Measurements from ENCODE around the gene NR6A1.

Gene NR6A1

DNA sequence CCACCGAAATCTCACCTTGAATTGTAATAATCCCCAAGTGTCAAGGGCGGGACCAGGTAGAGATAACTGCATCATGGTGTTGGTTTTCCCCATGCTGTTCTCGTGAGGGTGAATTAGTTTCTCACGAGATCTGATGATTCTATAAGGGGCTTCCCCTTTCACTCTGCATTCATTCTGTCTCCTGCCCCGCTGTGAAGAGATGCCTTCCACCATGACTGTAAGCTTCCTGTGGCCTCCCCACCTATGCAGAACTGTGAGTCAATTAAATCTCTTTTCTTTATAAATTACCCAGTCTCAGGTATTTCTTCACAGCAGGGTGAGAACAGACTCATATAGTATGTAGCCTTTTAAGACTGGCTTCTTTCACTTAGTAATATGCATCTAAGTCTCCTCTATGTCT is 135.8 kb downstream of the NR6A1 start:
- Histone ChIP-seq H3K27me3 (ENCODE audit: control insufficient read depth in 1 of 2, insufficient read depth in 2 of 2, low read length in 2 of 2) (no peaks in the 10 kb centered on the region), H3K27ac (ENCODE audit: low read depth, low read length) (no peak overlapping the region), H3K4me3 (ENCODE audit: low read depth in 1 of 2, low read length in 2 of 2) (no peak overlapping the region), H3K36me3 (ENCODE audit: control insufficient read depth in 1 of 2, insufficient read depth in 2 of 2, low read length in 2 of 2) (no peaks in the 10 kb centered on the region), H3K9ac (ENCODE audit: low read depth in 1 of 2, low read length in 2 of 2) (no peak overlapping the region), H3K4me1 (ENCODE audit: control insufficient read depth in 1 of 2, insufficient read depth in 2 of 2, low read length in 2 of 2) (no peaks in the 10 kb centered on the region), H3K9me3 (ENCODE audit: control insufficient read depth in 1 of 2, low read length in 2 of 2) (no peaks in the 10 kb centered on the region)

DNA sequence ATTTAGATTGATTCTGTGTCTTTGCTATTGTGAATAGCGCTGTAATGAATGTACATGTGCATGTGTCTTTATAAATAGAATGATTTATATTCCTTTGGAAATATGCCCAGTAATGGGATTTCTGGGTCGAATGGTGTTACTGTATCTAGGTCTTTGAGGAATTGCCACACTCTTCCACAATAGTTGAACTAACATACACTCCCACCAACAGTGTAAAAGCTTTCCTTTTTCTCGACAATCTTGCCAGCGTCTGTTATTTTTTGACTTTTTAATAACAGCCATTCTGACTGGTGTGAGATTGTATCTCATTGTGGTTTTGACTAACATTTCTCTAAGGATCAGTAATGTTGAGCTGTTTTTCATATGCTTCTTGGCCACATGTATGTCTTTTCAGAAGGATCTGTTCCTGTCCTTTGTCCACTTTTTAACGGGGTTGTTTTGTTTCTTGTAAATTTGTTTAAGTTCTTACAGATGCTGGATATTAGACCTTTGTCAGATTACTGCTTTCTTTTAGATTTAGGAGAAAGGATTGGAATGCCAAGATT is 139.0 kb downstream of the NR6A1 start:
- H3K36me3 ChIP-seq (ENCODE audit: control insufficient read depth in 1 of 2, insufficient read depth in 2 of 2, low read length in 2 of 2) = no peaks in the 10 kb centered on the region
- no peaks in the 10 kb centered on the region for H3K27me3 ChIP-seq (ENCODE audit: control insufficient read depth in 1 of 2, insufficient read depth in 2 of 2, low read length in 2 of 2)
- H3K4me1 ChIP-seq (ENCODE audit: control insufficient read depth in 1 of 2, insufficient read depth in 2 of 2, low read length in 2 of 2) = no peaks in the 10 kb centered on the region
- no peak overlapping the region for H3K4me3 ChIP-seq (ENCODE audit: low read depth in 1 of 2, low read length in 2 of 2)
- H3K9me3 ChIP-seq (ENCODE audit: control insufficient read depth in 1 of 2, low read length in 2 of 2) = no peaks in the 10 kb centered on the region
- H3K27ac ChIP-seq (ENCODE audit: low read depth, low read length) = no peak overlapping the region
- H3K9ac ChIP-seq (ENCODE audit: low read depth in 1 of 2, low read length in 2 of 2) = no peak overlapping the region

DNA sequence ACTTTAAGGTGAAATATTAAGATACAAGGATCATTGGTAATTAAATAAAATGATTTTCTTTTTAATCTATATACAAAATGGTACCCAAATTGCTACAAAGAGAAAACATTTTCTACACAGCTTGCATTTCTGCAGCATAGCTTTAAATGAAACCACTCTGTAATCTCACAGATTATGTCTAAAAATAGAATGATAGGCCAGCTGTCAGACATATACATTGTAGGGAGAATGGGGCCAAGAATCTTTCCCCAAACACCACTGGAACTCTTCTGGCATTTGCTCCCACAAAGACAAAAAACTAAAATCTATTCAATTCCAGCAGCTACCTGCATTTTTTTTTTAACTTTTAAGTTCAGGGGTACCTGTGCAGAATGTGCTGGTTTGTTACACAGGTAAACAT is 139.8 kb downstream of the NR6A1 start:
- Histone ChIP-seq H3K9ac (ENCODE audit: low read depth in 1 of 2, low read length in 2 of 2) (no peak overlapping the region), H3K9me3 (ENCODE audit: control insufficient read depth in 1 of 2, low read length in 2 of 2) (no peaks in the 10 kb centered on the region), H3K36me3 (ENCODE audit: control insufficient read depth in 1 of 2, insufficient read depth in 2 of 2, low read length in 2 of 2) (no peaks in the 10 kb centered on the region), H3K27me3 (ENCODE audit: control insufficient read depth in 1 of 2, insufficient read depth in 2 of 2, low read length in 2 of 2) (no peaks in the 10 kb centered on the region), H3K4me1 (ENCODE audit: control insufficient read depth in 1 of 2, insufficient read depth in 2 of 2, low read length in 2 of 2) (no peaks in the 10 kb centered on the region), H3K27ac (ENCODE audit: low read depth, low read length) (no peak overlapping the region), H3K4me3 (ENCODE audit: low read depth in 1 of 2, low read length in 2 of 2) (no peak overlapping the region)

DNA sequence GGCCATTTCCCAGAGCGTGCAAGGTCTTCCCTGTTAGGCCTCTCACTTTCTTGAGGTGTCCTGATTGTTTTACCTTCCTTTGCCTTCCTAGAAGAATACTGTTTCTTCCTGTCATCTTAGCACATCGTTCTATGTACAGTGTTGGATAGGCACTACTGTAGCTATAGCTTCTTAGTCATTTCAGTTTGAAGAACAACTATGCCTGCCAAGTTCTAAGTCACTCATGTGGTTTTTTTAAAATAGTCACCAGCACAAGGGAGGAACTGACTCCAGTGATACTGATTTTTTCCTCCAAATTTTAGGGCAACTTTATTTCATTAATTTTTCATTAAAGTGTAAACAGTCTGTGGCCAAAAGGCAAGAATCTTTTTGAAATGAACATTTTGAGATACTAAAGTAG is 141.5 kb downstream of the NR6A1 start:
- Histone ChIP-seq H3K9me3 (ENCODE audit: control insufficient read depth in 1 of 2, low read length in 2 of 2) (no peaks in the 10 kb centered on the region), H3K4me1 (ENCODE audit: control insufficient read depth in 1 of 2, insufficient read depth in 2 of 2, low read length in 2 of 2) (no peaks in the 10 kb centered on the region), H3K36me3 (ENCODE audit: control insufficient read depth in 1 of 2, insufficient read depth in 2 of 2, low read length in 2 of 2) (no peaks in the 10 kb centered on the region), H3K27me3 (ENCODE audit: control insufficient read depth in 1 of 2, insufficient read depth in 2 of 2, low read length in 2 of 2) (no peaks in the 10 kb centered on the region), H3K27ac (ENCODE audit: low read depth, low read length) (no peak overlapping the region), H3K9ac (ENCODE audit: low read depth in 1 of 2, low read length in 2 of 2) (no peak overlapping the region), H3K4me3 (ENCODE audit: low read depth in 1 of 2, low read length in 2 of 2) (no peak overlapping the region)

DNA sequence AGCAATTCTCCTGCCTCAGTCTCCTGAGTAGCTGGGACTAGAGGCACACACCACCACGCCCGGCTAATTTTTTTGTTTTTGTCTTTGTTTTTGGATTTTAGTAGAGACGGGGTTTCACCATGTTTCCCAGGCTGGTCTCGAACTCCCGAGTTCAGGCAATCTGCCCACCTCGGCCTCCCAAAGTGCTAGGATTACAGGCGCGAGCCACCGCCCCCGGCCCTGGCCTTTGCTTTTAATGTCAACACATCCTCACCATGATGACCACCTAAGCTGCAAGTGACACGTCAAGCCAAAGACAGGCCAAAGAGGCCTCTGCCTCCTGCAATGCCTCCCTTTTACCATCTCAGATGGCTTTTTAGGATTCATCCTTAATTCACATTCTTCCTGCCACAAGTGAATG is 142.4 kb downstream of the NR6A1 start:
- no peak overlapping the region for H3K27ac ChIP-seq (ENCODE audit: low read depth, low read length)
- no peak overlapping the region for H3K4me3 ChIP-seq (ENCODE audit: low read depth in 1 of 2, low read length in 2 of 2)
- no peaks in the 10 kb centered on the region for H3K4me1 ChIP-seq (ENCODE audit: control insufficient read depth in 1 of 2, insufficient read depth in 2 of 2, low read length in 2 of 2)
- no peaks in the 10 kb centered on the region for H3K36me3 ChIP-seq (ENCODE audit: control insufficient read depth in 1 of 2, insufficient read depth in 2 of 2, low read length in 2 of 2)
- no peak overlapping the region for H3K9ac ChIP-seq (ENCODE audit: low read depth in 1 of 2, low read length in 2 of 2)
- no peaks in the 10 kb centered on the region for H3K27me3 ChIP-seq (ENCODE audit: control insufficient read depth in 1 of 2, insufficient read depth in 2 of 2, low read length in 2 of 2)
- no peaks in the 10 kb centered on the region for H3K9me3 ChIP-seq (ENCODE audit: control insufficient read depth in 1 of 2, low read length in 2 of 2)

DNA sequence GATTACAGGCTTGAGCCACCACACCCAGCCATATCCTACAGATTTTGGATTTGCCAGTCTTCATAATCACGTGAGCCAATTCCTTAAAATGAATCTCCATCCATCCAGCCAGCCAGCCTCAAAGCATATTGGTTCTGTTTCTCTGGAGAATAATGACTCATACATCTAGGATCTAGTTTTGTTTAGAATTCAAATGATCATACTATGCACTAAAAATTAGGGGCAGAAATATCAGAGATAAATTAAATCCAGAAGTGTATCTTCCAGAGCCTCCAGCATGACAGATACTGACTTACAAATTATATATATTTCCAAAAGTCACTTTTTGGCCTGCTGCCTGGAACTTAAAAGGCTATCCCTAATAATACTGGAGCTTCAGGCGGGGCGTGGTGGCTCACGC is 144.8 kb downstream of the NR6A1 start:
- no peak overlapping the region for H3K27ac ChIP-seq (ENCODE audit: low read depth, low read length)
- H3K36me3 ChIP-seq (ENCODE audit: control insufficient read depth in 1 of 2, insufficient read depth in 2 of 2, low read length in 2 of 2) = no peaks in the 10 kb centered on the region
- H3K9me3 ChIP-seq (ENCODE audit: control insufficient read depth in 1 of 2, low read length in 2 of 2) = no peaks in the 10 kb centered on the region
- H3K9ac ChIP-seq (ENCODE audit: low read depth in 1 of 2, low read length in 2 of 2) = no peak overlapping the region
- H3K4me1 ChIP-seq (ENCODE audit: control insufficient read depth in 1 of 2, insufficient read depth in 2 of 2, low read length in 2 of 2) = no peaks in the 10 kb centered on the region
- no peak overlapping the region for H3K4me3 ChIP-seq (ENCODE audit: low read depth in 1 of 2, low read length in 2 of 2)
- H3K27me3 ChIP-seq (ENCODE audit: control insufficient read depth in 1 of 2, insufficient read depth in 2 of 2, low read length in 2 of 2) = no peaks in the 10 kb centered on the region

DNA sequence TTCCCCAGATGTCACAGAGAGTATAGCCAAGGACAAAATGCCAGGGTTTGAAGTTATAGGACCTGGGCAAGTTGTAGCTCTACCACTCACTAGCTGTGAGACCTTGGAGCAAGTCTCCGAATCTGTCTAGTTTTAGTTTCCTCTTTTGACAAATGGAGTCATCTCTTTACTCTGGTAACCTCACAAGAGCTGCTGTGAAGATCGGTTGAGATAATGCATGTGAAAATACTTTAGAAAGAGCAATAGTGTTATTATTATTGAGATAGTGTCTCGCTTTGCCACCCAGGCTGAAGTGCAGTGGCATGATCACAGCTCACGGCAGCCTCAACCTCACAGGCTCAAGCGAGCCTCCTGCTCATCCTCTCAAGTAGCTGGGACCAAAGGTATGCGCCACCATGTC is 146.0 kb downstream of the NR6A1 start:
- H3K4me3 ChIP-seq (ENCODE audit: low read depth in 1 of 2, low read length in 2 of 2) = no peak overlapping the region
- no peaks in the 10 kb centered on the region for H3K9me3 ChIP-seq (ENCODE audit: control insufficient read depth in 1 of 2, low read length in 2 of 2)
- H3K9ac ChIP-seq (ENCODE audit: low read depth in 1 of 2, low read length in 2 of 2) = no peak overlapping the region
- H3K27ac ChIP-seq (ENCODE audit: low read depth, low read length) = no peak overlapping the region
- H3K36me3 ChIP-seq (ENCODE audit: control insufficient read depth in 1 of 2, insufficient read depth in 2 of 2, low read length in 2 of 2) = no peaks in the 10 kb centered on the region
- no peaks in the 10 kb centered on the region for H3K4me1 ChIP-seq (ENCODE audit: control insufficient read depth in 1 of 2, insufficient read depth in 2 of 2, low read length in 2 of 2)
- H3K27me3 ChIP-seq (ENCODE audit: control insufficient read depth in 1 of 2, insufficient read depth in 2 of 2, low read length in 2 of 2) = no peaks in the 10 kb centered on the region

DNA sequence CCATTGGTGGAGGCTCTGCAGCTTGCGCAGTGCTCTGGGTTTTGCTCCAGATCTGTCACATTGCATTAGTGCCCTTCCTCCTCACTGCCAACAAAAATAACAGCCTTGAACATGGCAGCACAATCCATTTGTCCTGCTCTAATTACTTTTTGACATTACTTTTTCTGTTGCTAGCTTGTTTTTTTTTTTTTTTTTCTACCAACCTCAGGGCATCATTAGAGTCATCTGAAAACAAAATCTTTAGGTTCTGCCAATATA is 146.4 kb downstream of the NR6A1 start:
- H3K4me1 ChIP-seq (ENCODE audit: control insufficient read depth in 1 of 2, insufficient read depth in 2 of 2, low read length in 2 of 2) = no peaks in the 10 kb centered on the region
- H3K9ac ChIP-seq (ENCODE audit: low read depth in 1 of 2, low read length in 2 of 2) = no peak overlapping the region
- no peak overlapping the region for H3K4me3 ChIP-seq (ENCODE audit: low read depth in 1 of 2, low read length in 2 of 2)
- no peak overlapping the region for H3K27ac ChIP-seq (ENCODE audit: low read depth, low read length)
- H3K9me3 ChIP-seq (ENCODE audit: control insufficient read depth in 1 of 2, low read length in 2 of 2) = no peaks in the 10 kb centered on the region
- H3K27me3 ChIP-seq (ENCODE audit: control insufficient read depth in 1 of 2, insufficient read depth in 2 of 2, low read length in 2 of 2) = no peaks in the 10 kb centered on the region
- no peaks in the 10 kb centered on the region for H3K36me3 ChIP-seq (ENCODE audit: control insufficient read depth in 1 of 2, insufficient read depth in 2 of 2, low read length in 2 of 2)

DNA sequence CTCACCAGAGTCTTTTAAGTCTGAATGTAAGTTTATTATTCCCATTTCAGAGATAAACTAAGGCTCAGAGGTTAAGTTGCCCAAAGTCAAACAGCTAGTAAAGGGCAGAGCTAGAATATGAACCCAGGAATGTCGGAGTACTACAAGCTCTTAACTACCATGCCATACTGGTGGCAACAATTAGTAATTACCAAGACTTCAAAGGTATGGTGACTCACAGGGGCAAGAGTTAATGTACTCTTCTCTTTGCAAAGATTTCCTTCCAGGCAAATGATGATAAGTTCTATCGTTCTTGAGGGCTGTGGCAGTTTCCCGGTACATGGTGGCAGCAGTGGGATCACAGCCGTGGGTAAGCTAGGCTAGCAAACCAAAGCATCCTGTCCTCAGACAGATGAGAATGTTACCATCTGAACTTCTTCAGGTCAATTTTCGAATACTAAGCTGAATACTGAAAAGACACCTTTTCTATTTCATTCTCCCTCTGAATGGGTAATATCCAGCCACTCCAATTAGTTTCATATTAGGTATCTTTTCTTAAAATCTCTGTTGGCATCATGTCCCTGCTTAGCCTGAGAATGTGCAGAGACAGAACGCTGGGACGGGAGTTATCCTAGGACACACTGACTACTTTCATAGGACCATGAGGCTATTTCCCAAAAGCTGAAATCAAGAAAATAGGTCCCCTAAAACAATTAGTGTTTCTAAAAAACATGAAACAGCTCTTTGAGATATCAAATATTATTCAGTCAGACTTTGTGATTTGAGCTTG is 147.0 kb downstream of the NR6A1 start:
- Histone ChIP-seq H3K27ac (ENCODE audit: low read depth, low read length) (no peak overlapping the region), H3K4me3 (ENCODE audit: low read depth in 1 of 2, low read length in 2 of 2) (no peak overlapping the region), H3K36me3 (ENCODE audit: control insufficient read depth in 1 of 2, insufficient read depth in 2 of 2, low read length in 2 of 2) (no peaks in the 10 kb centered on the region), H3K9ac (ENCODE audit: low read depth in 1 of 2, low read length in 2 of 2) (no peak overlapping the region), H3K9me3 (ENCODE audit: control insufficient read depth in 1 of 2, low read length in 2 of 2) (no peaks in the 10 kb centered on the region), H3K27me3 (ENCODE audit: control insufficient read depth in 1 of 2, insufficient read depth in 2 of 2, low read length in 2 of 2) (no peaks in the 10 kb centered on the region), H3K4me1 (ENCODE audit: control insufficient read depth in 1 of 2, insufficient read depth in 2 of 2, low read length in 2 of 2) (no peaks in the 10 kb centered on the region)

DNA sequence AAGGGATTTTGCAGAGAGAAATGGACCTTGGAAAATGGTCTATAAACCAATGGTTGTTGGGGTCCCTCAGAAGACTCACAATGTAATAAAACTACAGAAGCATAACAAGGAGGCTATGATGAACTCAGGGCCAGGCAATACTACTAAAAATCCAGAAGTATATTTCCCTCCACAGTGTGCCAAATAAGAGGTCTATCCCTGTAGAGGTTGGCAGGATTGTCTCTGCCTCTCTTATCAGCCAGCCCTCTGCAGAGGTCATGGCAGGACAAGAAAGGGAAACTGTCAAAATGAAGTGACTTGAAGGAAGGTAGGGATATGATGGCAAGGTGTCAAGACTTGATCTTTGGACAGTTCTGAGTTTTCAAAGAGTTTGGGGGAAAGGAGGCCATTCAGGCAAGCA is 148.2 kb downstream of the NR6A1 start:
- no peaks in the 10 kb centered on the region for H3K36me3 ChIP-seq (ENCODE audit: control insufficient read depth in 1 of 2, insufficient read depth in 2 of 2, low read length in 2 of 2)
- H3K9me3 ChIP-seq (ENCODE audit: control insufficient read depth in 1 of 2, low read length in 2 of 2) = no peaks in the 10 kb centered on the region
- no peak overlapping the region for H3K9ac ChIP-seq (ENCODE audit: low read depth in 1 of 2, low read length in 2 of 2)
- H3K4me3 ChIP-seq (ENCODE audit: low read depth in 1 of 2, low read length in 2 of 2) = no peak overlapping the region
- no peak overlapping the region for H3K27ac ChIP-seq (ENCODE audit: low read depth, low read length)
- peaks cover 2 to 10% of the 10 kb centered on the region in 2 donors for H3K4me1 ChIP-seq (ENCODE audit: control insufficient read depth in 1 of 2, insufficient read depth in 2 of 2, low read length in 2 of 2)
- H3K27me3 ChIP-seq (ENCODE audit: control insufficient read depth in 1 of 2, insufficient read depth in 2 of 2, low read length in 2 of 2) = no peaks in the 10 kb centered on the region

All from duodenal mucosa (tissue), 2 donors.